ENCODE data around the gene CCDC71L.
A peak's percentile ranks its signal among the peaks of the same experiment; 100 is the strongest.
"Not testable (repeated sequence)": the region's sequence is repeated elsewhere in the genome, so short reads cannot be mapped to it uniquely, and the experiment has no call there.

The CCDC71L gene

DNA sequence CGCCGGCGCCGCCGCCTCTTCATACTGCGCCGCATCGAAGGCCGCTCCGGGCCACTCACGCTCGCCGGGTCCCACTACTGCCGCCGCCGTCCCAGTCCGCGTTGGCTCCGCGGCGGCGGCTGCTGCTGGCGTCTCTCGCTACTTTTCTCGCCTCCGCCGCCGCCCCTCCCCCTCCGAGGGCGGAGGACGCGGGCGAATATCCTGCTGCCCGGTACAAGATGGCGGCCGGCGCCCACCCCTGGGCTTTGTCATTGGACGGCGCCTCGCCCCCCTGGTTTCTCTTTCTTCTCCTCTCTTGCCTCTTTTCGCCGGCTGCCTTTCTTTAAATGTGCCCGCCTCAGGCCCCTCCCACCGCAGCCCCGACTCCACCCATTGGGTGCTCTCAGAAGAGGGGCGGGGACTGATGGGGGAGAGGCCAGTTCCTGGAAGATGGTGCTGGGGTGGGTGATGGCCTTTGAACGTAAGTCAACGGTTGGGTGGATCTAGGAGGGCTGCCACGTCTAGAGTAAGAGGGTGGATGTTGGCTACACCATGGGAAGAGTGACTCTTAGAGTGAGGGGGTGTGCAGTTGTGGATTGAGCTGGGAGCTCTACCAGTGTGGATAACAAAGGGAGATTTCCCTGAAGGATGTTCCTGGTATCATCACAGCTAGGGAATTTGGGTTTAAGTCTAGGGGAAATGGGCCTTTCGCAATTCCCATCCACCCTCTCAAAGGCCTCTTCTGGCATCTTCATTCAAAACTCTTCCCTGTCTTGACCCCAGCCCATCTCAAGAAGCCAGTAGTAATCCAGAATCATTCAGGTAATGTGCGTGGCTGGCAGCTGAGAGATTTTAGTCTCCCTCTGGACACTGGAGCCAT lies at the start of gene CCDC71L:
Gene CCDC71L, minus strand, starts transcription at position 297 of the 859 bp plus-strand sequence. Its CDS starts 262 bp downstream, at position 35.
- Mint-ChIP-seq H3K27ac (peak within 1 kb of the TSS; percentile 90), H3K27me3 (no peaks in the 10 kb centered on the region), H3K4me3 (peak within 1 kb of the TSS; percentile 86 to 88), H3K4me1 (peaks cover 8 to 23% of the 10 kb centered on the region in 2 donors), H3K9me3 (peaks cover 0 to 2% of the 10 kb centered on the region in 2 donors), H3K36me3 (peaks cover 0 to 3% of the 10 kb centered on the region in 2 donors)
- ATAC-seq (replicated peaks) = peak; percentile 87
- DNase-seq = peak; percentile 95

DNA sequence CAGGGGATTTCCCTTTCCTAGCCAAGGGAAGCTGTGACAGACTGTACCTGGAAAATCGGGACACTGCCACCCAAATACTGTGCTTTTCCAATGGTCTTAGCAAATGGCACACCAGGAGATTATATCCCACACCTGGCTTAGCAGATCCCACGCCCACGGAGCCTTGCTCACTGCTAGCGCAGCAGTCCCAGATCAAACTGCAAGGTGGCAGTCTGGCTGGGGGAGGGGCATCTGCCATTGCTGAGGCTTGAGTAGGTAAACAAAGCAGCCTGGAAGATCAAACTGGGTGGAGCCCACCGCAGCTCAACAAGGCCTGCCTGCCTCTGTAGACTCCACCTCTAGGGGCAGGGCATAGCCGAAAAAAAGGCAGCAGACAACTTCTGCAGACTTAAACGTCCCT lies 48.6 kb upstream of the CCDC71L start:
- not testable (repeated sequence) for H3K27ac Mint-ChIP-seq; H3K9me3 Mint-ChIP-seq; H3K36me3 Mint-ChIP-seq; H3K27me3 Mint-ChIP-seq; DNase-seq; H3K4me3 Mint-ChIP-seq; ATAC-seq (replicated peaks)
- H3K4me1 Mint-ChIP-seq = peaks cover 9 to 23% of the 10 kb centered on the region in 2 donors

DNA sequence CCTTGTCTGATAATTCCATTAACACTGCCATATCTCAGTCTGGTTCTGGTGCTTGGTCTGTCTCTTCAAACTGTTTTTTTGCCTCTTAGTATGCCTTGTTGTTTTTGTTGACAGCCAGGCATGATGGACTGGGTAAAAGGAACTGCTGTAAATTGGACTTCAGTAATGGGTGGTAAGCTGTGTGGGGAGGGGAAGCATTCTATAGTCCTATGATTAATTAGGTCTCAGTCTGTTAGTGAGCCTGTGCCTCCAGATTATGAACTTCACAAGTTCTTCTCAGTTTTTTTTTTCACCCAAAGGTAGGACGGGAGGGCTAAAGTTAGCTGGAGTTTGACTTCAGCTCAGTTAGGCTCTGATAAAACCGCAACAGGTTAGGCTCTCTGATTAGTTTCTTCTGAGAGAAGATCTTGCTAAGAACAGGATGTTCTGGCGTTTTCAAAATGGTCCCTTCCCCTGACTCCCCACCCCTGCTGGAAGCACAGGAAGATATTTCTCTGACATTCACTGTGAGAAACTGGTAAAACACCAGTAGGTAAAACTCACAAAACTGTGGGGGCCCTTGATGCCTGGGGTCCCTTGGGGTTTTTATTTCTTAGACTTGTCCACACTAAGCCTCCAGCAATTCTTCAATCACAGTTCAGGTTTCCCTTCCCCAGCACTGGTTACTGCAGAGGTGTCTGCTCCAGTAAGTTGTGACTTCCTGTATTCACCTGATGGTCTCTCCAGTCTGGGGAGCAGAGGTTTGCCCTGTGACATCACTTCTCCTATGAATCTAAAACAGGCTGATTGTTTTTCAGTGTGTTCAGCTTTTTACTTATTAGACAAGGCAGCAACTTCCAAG lies 43.3 kb upstream of the CCDC71L start:
- DNase-seq (no peak), ATAC-seq (replicated peaks) (peak; percentile 70 to 75)
- peaks cover 5 to 19% of the 10 kb centered on the region in 2 donors for H3K4me1 Mint-ChIP-seq
- peak overlapping the region; percentile 3 for H3K27ac Mint-ChIP-seq
- H3K27me3 Mint-ChIP-seq = no peaks in the 10 kb centered on the region
- H3K36me3 Mint-ChIP-seq = no peaks in the 10 kb centered on the region
- no peak overlapping the region for H3K4me3 Mint-ChIP-seq
- H3K9me3 Mint-ChIP-seq = no peaks in the 10 kb centered on the region

DNA sequence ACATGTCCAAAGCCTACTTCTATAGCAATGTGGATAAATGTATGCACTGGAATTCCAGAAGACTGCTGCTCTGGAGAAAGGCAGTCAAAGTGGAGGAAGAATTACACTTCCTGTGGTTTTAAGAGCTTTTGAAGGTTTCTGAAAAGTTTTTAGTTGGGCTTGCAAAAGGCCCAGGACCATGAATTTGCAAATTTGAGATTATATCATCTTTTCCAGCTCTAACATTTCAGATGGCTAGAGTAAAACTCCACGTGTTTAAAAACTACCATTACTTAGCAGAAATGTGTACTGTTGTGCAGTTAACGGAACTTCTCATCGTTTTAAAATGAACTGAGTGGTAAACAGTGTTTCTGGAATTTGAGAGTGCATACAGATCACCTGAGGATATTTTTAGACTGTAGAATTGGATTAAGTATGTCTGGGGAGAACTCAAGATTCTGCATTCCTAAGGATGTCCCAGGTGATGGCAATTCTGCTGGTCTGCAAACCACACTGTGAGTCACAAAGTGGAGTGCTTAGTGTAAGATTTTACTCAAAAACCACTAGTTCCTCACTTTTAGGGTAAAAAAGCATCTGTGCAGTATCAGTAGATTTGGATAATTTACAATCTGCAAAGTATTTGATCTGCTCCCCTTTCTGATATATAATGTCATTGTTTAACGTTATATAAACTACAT lies 32.9 kb upstream of the CCDC71L start:
- H3K4me3 Mint-ChIP-seq = no peak overlapping the region
- H3K27me3 Mint-ChIP-seq = no peaks in the 10 kb centered on the region
- H3K36me3 Mint-ChIP-seq = no peaks in the 10 kb centered on the region
- peaks cover 0 to under 1% of the 10 kb centered on the region in 2 donors for H3K9me3 Mint-ChIP-seq
- H3K27ac Mint-ChIP-seq = no peak overlapping the region
- H3K4me1 Mint-ChIP-seq = peaks cover 0 to 5% of the 10 kb centered on the region in 2 donors
- ATAC-seq (replicated peaks) = no peak
- DNase-seq = no peak

DNA sequence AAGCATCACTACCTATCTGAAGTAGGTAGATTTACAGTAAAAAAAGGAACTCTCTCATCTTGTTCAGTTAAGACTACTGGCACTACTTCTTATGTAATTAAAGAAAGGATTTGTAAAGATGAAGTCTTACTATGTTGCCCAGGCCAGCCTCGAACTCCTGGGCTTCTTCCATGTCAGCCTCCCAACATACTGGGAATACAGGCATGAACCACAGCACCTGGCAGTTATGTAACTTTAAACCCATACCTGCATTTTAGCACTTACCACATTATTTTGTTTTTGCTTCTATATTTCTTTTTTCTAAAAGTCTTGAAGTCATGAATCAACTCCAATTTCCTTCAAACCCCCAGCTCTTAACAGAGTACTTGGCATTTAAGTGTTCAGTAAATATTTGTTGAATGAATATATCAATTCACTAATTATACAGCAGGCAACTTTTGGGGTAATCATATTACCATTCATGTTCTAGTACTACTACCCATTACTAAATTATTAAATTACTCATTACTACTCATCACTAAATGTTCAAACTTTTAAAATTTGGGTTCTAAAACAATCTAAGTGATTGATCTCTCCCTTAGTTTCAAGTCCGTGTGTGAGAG lies 31.6 kb upstream of the CCDC71L start:
- DNase-seq (no peak), ATAC-seq (replicated peaks) (no peak)
- Mint-ChIP-seq H3K27ac (no peak overlapping the region), H3K9me3 (peaks cover 3 to 7% of the 10 kb centered on the region in 2 donors), H3K36me3 (no peaks in the 10 kb centered on the region), H3K4me1 (peaks cover 0 to 5% of the 10 kb centered on the region in 2 donors), H3K4me3 (no peak overlapping the region), H3K27me3 (no peaks in the 10 kb centered on the region)

DNA sequence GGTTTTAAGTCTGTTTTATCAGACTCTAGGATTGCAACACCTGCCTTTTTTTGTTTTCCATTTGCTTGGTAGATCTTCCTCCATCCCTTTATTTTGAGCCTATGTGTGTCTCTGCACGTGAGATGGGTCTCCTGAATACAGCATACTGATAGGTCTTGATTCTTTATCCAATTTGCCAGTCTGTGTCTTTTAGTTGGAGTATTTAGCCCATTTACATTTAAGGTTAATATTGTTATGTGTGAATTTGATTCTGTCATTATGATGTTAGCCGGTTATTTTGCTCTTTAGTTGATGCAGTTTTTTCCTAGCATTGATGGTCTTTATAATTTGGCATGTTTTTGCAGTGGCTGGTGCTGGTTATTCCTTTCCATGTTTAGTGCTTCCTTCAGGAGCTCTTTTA lies 27.2 kb upstream of the CCDC71L start:
- H3K4me3 Mint-ChIP-seq; DNase-seq; ATAC-seq (replicated peaks); H3K4me1 Mint-ChIP-seq; H3K27ac Mint-ChIP-seq; H3K36me3 Mint-ChIP-seq; H3K27me3 Mint-ChIP-seq: not testable (repeated sequence)
- H3K9me3 Mint-ChIP-seq = peaks cover 3 to 12% of the 10 kb centered on the region in 2 donors

DNA sequence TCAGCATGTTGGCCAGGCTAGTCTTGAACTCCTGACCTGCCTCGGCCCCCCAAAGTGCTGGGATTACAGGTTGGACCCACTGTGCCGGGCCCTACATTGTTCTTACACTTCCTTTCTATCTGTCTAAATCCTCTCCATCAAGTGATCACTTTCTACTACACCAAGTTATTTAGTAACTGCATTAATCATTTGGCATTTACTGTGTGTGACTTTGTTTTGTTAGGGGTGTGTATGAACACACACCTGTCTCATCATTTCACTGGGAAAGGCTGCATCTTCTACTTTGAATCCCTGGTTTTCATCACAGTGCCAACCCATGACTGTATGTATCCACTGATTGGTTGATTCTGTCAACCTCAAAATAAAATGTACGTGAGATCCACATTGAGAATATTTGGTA lies 23.0 kb upstream of the CCDC71L start:
- Mint-ChIP-seq H3K36me3 (peaks cover 0 to 3% of the 10 kb centered on the region in 2 donors), H3K9me3 (peaks cover 3 to 12% of the 10 kb centered on the region in 2 donors), H3K27ac (no peak overlapping the region), H3K4me1 (peaks cover 6 to 8% of the 10 kb centered on the region in 2 donors), H3K27me3 (peaks cover 0 to 5% of the 10 kb centered on the region in 2 donors), H3K4me3 (no peak overlapping the region)
- no peak for ATAC-seq (replicated peaks)
- no peak for DNase-seq

DNA sequence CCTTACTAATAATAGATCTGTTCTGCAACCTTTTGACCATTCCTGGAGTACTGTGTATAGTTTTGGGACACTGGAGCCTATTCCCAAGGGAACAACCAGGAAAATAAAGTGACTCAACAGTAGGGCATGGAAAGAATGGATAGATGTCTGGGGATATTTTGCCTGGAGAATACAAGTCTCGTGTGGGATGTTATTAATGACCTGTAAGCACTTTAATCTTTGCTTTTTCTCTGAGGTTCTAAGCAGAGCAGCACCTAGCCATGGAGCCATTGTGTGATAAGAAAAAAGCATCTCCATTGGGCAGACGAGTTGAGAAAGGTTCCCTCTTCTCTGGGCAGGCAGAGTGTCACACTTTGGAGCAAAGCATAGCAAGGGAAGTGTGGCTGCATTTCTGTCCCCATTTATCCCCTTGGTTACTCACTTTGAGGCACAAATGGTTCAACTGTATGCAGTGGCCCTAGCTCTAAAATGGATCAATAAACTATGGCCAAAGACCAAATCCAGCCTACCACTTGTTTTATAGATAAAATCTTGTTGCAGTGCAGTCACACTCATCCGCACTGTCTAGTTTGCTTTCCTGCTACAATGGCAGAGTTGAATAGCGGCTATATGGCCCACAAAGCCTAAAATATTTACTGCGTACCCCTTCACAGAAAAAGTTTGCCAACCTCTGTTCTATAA lies 21.0 kb upstream of the CCDC71L start:
- peaks cover 0 to 3% of the 10 kb centered on the region in 2 donors for H3K9me3 Mint-ChIP-seq
- ATAC-seq (replicated peaks) = no peak

DNA sequence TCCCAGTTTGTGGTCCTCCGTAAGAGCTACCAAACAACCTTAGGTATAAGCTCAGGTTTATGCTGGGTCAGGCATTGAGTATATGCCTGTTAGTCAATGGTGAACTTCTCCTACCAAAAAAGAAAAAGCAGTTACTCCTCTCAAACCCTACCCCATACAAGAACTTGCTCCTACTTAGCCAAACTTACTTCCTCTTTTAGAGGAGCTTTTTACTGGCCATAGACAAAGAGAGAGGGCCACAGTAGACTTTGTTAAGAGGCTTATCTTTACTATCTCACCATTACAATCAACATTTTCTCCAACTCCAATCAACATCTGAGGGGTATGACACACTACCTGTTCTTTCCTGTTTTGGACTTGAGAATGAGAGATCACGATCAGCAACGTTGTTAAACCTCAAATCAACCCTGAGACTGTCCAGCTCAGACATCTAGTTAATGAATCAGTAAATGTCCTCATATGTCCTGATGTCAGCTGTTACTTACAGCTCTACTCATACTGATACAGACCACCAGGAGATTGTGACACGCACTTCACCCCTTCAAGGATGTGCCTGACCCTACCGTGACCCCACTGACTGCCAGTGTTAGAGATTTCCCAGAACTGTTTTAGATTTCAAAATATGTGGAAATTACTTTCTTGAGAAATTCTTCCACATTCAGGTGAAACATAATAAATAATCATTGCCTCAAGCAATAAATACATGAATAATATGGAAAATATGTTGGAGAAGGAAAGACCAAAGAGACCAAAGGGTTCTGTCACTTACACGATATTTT lies 18.4 kb upstream of the CCDC71L start:
- no peaks in the 10 kb centered on the region for H3K36me3 Mint-ChIP-seq
- H3K9me3 Mint-ChIP-seq = peaks cover 0 to 4% of the 10 kb centered on the region in 2 donors
- no peak overlapping the region for H3K27ac Mint-ChIP-seq
- DNase-seq (no peak), ATAC-seq (replicated peaks) (peak; percentile 77 to 79)
- H3K4me3 Mint-ChIP-seq = no peak overlapping the region
- peaks cover 10 to 18% of the 10 kb centered on the region in 2 donors for H3K4me1 Mint-ChIP-seq
- H3K27me3 Mint-ChIP-seq = no peaks in the 10 kb centered on the region

More for the DNA sequence above, 21.0 kb upstream of the CCDC71L start:
- H3K4me3 Mint-ChIP-seq = no peak overlapping the region
- DNase-seq = no peak
- no peak overlapping the region for H3K27ac Mint-ChIP-seq
- H3K27me3 Mint-ChIP-seq = peaks cover 0 to under 1% of the 10 kb centered on the region in 2 donors
- H3K36me3 Mint-ChIP-seq = peaks cover 0 to 3% of the 10 kb centered on the region in 2 donors
- H3K4me1 Mint-ChIP-seq = peaks cover 8 to 11% of the 10 kb centered on the region in 2 donors

DNA sequence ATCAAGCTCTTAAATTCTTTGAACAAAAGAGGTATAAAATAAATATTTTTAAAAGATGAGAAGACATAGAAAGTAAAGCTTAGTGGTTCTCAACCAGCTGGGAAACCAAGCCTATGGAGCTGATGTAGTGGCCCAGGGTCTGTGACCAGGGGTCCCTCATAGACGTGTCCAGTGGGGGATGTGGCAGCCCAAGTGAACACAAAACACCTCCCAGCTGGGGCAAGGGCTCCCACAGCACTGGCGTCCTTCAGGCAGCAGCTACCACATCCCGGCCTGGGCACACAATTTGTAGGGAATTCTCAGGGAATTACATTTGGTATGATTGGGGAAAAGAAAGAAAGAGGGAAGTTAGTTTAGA lies 17.8 kb upstream of the CCDC71L start:
- Mint-ChIP-seq H3K9me3 (peaks cover 0 to 4% of the 10 kb centered on the region in 2 donors), H3K27me3 (no peaks in the 10 kb centered on the region), H3K27ac (no peak overlapping the region), H3K4me1 (peaks cover 10 to 18% of the 10 kb centered on the region in 2 donors), H3K4me3 (no peak overlapping the region), H3K36me3 (no peaks in the 10 kb centered on the region)
- DNase-seq = no peak
- ATAC-seq (replicated peaks) = no peak

DNA sequence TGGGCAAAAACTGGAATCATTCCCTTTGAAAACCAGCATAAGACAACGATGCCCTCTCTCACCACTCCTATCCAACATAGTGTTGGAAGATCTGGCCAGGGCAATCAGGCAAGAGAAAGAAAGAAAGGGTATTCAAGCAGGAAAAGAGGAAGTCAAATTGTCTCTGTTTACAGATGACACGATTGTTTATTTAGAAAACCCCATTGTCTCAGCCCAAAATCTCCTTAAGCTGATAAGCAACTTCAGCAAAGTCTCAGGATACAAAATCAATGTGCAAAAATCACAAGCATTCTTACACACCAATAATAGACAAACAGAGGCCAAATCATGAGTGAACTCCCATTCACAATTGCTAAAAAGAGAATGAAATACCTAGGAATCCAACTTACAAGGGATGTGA lies 15.5 kb upstream of the CCDC71L start:
- DNase-seq; H3K4me3 Mint-ChIP-seq; H3K9me3 Mint-ChIP-seq; ATAC-seq (replicated peaks); H3K27me3 Mint-ChIP-seq; H3K27ac Mint-ChIP-seq; H3K36me3 Mint-ChIP-seq: not testable (repeated sequence)
- peaks cover 10 to 18% of the 10 kb centered on the region in 2 donors for H3K4me1 Mint-ChIP-seq

DNA sequence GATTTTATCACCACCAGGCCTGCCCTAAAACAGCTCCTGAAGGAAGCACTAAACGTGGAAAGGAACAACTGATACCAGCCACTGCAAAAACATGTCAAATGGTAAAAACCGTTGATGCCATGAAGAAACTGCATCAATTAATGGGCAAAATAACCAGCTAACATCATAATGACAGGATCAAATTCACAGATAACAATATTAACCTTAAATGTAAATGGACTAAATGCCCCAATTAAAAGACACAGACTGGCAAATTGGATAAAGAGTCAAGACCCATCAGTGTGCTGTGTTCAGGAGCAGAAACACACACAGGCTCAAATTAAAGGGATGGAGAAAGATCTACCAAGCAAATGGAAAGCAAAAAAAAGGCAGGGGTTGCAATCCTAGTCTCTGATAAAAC lies 12.7 kb upstream of the CCDC71L start:
- H3K27me3 Mint-ChIP-seq; H3K9me3 Mint-ChIP-seq; H3K36me3 Mint-ChIP-seq; H3K4me3 Mint-ChIP-seq; H3K27ac Mint-ChIP-seq; ATAC-seq (replicated peaks); DNase-seq; H3K4me1 Mint-ChIP-seq: not testable (repeated sequence)

DNA sequence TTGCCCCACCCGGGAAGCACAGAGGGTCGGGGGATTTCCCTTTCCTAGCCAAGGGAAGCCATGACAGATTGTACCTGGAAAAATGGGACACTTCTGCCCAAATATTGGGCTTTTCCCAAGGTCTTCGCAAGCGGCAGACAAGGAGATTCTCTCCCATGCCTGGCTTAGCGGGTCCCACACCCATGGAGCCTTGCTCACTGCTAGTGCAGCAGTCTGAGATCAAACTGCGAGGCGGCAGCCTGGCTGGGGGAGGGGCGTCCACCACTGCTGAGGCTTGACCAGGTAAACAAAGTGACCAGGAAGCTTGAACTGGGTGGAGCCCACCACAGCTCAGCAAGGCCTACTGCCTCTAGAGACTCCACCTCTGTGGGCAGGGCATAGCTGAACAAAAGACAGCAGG lies 11.0 kb upstream of the CCDC71L start:
- not testable (repeated sequence) for H3K4me1 Mint-ChIP-seq; DNase-seq; H3K4me3 Mint-ChIP-seq; H3K27me3 Mint-ChIP-seq; H3K27ac Mint-ChIP-seq; ATAC-seq (replicated peaks); H3K9me3 Mint-ChIP-seq; H3K36me3 Mint-ChIP-seq

All from stimulated activated naive B cell treated with anti-CD40 and anti-IgM and Interleukin-4, amounts not matched to agents 10 μg/mL and 1 μg/mL and 100 μg/mL, for 72 hours (primary cell).